IPS-NIHi7 (cell line): ENCODE data around the gene CSF3R.

Source experiments
- DNase-seq: peaks from one replicate; pipeline ENCODE4 v3.0.0; 2012; ENCODE audit warnings: mixed read lengths; ENCODE audit errors: extremely low spot score

The CSF3R gene

DNA sequence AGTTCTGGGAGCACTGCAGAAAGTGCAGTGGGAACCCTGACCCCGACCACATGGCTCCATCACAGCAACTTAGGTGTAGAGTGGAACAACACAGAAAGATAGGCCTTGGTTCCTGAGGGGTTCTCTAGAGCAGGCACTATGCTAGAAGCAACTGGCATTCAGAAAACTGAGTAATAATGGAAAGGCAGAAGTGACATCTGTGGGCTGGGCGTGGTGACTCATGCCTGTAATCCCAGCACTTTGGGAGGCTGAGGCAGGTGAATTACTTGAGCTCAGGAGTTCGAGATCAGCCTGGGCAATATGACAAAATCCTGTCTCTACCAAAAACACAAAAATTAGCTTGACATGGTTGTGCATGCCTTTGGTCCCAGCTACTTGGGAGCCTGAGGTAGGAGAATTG lies 23.8 kb downstream of the CSF3R start:
- no peak for DNase-seq

DNA sequence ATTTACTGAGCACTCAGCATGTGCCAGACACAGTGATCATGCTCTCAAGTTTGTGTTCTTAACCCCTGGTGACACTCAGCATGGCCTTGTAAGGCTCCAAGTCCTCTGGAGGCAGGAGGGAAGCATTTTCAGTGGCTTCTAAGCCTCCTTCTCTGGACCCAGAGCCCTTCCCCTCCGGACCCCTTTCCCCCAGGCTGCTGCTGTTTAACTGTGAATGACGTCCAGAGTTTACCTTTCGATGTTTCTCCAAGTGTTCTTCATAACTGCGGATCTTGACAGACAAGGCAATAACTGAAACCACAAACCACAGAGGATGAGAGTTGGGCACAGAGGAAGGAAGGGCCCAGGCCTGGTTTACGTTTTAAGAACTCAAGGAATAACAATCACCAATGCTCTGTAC lies 25.0 kb downstream of the CSF3R start:
- DNase-seq: no peak

DNA sequence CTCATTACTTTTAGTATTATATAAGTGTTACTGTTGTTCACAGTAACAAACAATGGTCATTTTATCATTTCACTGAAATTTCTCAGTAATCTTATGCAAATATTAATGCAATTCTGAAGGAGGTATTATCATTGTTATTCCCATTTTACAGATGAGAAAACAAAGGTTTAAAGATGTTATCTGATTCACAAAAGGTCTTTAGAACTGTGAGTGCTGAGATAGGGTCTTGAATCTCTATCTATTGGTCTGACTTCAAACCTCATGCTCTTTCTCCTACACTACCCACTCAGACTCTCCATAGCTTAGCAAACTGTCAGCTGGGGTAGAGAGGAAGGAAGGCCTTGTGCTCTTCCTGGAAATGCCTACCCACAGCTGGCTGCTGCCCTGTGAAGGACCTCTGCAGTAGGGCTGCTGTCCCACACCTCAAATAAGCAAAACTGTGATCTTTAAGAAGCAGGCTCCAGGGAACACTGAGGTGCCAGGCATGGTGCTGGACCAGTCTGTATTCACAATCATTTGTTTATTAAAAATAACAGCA lies 26.3 kb downstream of the CSF3R start:
- no peak for DNase-seq

DNA sequence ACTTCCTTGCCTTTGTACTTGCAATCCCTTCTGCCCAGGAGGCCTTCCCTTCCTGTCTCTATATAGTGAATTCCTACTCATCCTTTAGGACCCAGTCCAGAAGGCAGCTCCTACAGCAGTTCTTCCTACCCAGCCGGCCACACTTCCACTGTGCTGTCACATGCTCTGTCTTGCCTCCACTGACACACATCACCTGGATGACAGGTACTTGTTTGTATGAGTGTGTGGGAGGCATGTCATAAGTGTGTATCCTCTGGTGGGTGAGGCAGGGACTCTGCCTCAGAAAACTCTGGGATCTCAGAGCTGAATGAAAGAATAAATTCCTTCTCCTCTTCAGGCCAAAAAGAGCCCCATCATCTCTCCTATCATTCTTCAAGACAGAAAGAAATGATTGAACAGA lies 27.3 kb downstream of the CSF3R start:
- DNase-seq: no peak

DNA sequence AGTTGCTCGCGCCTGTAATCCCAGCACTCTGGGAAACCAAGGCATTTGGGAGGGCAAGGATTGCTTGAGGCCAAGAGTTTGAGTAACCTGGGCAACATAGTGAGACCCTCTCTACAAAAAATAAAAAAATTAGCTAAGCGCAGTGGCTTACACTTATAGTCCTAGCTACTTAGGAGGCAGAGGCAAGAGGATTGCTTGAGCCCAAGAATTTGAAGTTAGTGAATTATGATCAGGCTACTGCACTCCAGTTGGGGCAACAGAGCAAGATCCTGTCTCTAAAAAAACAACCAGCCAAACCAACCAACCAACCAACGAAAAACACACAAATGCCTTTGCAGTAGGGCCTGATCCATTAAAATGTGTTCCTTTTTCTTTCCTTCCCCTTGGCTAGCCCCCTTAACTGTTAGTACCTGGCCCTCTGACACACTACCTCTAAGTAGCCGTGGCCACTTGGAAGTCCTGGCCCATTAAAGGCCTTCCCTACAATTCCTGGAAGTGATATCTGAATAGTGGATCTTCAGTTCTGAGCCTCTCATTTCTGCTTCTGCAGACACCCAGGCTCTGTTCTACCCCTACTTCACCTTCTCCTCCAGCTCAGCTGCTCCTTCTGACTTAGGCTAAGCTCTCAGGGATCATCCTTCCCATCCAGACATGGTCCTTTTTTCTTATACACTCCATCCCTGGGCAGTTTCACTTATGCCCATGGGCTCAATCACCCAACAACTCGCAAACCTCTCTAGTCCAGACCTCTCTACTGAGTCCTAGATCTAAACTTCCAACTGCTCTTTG lies 28.9 kb downstream of the CSF3R start:
- DNase-seq: no peak

DNA sequence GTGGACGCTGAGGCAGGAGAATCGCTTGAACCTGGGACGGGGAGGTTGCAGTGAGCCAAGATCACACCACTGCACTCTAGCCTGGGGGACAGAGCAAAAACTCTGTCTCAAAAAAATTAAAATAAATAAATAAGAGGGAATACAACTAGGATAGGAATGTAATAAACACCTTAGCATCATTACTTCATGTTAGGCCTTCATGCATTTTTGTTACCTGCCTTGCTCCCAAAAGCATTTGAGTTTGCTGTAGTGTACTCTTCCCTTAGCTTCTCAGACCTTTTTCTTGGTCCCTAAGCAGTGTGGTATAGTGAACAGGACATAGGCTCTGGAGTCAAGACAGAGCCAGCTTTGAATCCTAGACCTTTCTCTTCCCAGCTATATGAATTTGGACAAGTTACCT lies 29.7 kb downstream of the CSF3R start:
- no peak for DNase-seq

DNA sequence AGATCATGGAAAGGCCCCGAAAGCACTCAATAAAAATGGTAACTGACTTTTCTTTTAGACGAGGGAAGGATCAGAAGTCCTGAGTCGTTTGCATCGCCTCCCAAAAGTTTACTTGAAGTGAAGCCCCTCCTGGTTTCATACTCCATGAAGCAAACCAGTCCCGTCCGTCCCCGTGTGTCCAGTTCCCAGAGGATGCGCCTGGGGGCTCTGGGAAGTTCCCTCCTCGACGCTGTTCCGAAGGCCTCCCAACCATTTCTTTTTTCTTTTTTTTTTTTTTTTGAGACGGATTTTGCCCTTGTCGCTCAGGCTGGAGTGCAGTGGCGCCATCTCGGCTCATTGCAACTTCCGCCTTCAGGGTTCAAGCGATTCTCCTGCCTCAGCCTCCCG lies 31.8 kb downstream of the CSF3R start:
- no peak for DNase-seq

DNA sequence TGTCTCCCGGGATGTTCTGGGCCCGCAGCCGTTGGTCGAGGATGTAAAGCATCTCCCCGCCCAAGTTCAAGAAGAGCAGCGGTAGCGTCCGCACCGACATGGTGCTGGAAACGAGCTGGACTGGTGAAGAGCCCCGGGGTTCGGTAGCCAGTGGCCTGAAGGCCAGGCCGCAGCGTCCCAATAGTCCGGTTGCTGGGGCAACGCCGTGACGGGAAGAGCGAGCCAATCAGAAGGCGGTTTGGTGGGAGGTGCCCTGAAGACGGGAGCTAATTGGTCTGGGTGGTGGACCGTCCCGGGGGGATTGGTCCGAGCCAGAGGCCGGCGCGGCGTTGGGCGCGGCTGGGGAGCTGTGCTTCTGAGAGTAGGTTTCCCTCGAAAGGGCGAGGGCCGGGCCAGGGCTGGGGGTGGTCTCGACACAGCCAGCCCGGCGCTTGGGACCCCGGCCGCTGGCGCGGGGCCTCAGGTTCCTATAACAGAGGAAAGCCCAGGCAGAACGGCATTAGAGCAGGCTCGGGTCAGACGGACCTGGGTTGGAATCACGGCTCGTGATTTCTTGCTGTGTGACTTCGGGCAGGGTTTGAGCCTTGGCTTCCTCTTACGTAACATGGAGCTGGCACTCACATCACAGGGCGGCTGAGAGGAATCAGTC lies 32.3 kb downstream of the CSF3R start, which contains the start of gene OSCP1:
OSCP1 (minus strand) TSS at position 182 of the 649 bp plus-strand sequence; CDS start at position 100, 82 bp downstream.
- DNase-seq: peak; percentile 100

DNA sequence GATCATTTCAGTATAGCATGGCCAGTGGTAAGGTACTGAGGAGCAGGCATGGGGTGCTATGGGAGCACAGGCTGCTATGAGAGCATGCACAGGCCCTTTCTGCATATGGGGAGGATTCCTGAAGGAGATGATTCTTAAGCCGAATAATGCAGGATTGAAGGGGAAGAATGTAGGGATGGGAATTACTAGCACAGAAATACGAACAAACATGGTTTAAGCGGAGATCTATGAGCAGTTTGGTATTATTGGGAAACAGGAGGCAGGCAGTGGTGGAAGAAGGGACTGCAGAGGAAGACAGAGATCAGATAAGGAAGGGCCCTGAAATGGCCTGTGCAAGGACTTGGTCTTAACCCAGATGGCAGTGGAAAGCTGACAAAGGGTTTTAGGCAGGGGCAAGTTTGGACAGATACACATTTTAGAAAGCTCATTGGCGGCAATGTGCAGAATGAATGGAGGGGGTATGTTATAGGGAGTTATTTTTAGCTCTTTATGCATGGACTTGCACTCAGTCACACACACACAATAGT lies 34.1 kb downstream of the CSF3R start:
- no peak for DNase-seq

DNA sequence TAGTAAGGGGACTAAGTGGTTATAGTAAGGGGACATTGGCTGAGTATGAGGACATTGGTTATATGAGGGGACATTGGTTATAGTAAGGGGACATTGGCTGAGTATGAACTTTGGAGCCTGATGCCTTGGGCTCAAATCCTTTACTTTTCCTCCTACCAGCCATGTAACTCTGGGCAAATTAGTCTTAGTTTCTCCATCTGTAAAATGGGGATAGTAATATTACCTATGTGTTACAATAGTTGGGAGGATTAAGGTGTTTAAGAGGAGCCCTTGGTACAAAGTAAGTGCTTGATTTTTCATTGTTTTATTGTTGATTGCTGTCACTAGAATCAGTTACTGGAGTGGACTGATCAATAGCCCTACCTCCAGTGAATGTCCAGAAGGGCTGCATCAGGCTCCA lies 35.3 kb downstream of the CSF3R start:
- no peak for DNase-seq

DNA sequence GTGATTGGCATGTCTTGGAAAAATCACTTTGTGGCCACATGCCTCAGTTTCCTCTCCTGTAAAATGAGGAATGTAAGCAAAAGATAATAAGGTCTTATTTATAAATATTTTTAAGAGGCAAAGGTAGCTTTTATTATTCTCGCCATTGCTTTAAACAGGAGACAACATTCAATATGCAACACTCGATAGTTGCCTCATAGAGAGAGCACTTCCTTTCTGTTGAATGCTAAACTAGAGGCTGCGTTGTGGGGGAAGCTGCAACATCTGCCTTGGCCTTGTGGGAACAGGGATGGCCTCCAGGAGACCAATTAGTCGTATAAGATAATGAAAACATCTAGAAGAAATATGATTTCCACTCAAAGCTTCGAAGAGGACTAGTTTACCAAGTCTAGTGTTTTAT lies 36.0 kb downstream of the CSF3R start:
- DNase-seq: no peak

DNA sequence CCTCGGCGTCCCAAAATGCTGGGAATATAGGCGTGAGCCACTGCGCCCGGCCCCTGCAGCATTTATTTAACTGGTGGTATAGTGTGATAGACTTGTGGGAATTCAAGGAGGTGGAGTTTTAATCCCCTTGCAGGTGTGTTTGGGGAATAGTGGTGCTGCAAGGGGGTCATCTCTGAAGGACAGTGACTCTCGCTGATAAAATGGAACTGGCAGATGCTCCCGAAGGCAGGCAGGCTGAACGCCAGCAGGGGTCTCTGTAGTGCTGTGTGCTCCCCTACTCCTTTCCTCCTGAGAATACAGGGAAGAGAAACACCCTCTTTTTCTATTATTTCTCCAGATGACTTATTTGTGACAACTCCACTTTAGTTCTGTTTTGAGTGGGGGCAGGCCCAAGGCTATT lies 36.4 kb downstream of the CSF3R start:
- DNase-seq: peak; percentile 69

DNA sequence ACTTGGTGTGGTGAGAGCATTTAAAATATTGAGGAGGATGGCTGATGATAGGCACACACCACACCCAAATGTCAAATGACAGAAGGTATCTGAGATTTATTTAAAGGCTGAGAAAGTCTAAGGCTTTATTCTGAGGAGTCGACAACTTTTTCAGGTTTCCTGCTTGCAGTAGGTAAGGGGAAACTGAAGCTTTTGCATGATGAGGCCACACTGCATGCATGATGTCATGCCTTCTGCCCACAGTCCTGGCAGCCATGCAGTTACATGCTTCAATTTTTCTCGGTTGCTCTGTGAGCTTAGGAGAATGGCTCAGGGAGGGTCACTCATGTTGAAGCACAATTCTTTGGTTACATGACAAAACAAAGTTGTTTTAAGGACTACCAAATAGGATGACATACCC lies 39.4 kb downstream of the CSF3R start:
- no peak for DNase-seq

DNA sequence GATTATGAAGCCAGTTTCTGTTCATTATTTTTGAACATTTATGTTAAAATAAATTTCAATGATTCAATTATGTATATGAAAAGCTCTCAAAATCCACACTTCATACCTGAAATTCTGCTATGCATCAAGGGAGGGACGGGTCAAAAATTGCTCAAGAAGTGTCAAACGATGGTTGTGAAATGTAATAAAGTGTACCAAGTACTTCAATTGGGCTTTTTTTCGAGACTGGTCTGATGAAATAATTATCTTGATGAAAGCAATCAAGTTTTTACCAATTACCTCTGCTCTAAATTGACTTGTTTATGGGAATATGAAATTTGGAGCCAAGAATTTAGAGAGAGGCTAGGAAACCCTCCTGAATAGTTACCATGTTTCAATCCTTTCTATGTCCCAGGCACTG lies 40.4 kb downstream of the CSF3R start:
- no peak for DNase-seq

DNA sequence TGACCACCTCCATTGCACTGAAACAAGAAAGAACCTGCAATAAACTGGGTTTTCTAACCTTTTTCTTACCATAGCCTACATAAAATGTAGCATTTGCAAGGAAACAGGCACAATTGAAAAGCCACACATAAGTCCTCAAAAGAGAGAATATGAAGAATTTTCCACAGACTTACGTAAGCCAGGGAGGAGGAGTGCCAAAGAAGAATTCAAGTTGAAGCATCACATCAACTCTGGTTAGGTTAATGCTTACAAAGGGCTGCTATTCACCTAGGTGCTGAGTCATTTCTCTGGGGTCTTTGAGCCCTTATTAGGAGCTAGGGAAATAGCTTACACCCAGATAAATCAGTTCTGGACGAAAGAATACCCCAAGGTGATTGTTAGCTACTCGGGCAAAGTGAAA lies 42.1 kb downstream of the CSF3R start:
- no peak for DNase-seq

DNA sequence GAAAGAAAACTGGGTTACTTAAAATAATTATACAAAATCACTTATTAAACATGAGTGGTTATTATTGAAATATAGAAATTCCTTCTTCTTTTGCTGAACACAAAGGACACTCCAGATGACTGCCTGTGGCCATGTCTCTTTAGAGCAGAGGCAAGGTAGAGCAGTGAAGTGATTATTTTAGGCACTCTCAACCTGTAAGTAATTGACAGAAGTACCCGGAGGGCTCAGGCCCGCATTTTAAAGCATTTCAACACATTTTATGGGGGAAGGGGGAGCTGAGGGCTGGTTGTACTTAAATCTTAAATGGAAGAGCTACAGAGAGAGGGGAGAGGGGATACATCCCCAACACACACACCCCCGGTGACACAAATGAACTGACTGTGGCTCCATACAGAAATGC lies 42.7 kb downstream of the CSF3R start:
- DNase-seq: no peak

DNA sequence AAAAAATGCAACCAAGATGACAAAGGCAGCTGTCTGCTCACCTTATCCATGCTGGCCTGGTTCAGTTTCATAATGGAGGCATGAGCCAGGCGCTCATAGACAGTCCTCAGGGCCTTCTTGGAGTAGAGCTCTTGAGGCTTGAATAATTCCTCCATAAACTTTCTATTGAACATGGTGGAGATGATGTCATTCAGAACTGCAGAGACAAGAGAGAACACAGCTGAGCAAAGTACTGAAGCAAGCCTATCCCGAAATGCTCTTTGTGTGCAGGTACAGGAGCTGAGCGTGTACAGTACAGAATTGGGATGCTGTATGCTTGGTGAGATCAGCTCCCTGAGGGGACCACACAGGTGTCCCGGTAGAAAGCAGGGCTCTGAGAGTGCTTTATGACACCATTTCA lies 44.0 kb downstream of the CSF3R start:
- no peak for DNase-seq

DNA sequence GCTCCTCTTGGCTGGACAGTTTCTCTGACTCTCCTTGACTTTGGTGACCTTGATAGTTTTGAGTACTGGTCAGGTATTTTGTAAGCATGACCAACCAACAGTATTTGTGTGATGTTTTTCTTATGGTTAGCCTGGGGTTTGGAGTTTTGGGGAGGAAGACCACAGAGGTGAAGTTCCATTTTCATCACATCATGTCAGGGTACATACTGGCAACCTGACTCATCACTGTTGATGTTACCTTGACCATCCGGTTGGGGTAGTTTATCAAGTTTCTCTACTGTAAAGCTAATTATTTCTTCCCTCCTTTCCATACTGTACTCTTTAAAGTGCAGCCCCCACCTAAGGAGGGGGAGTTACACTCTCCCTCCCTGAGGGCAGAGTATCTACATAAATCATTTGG lies 45.9 kb downstream of the CSF3R start:
- DNase-seq: no peak

DNA sequence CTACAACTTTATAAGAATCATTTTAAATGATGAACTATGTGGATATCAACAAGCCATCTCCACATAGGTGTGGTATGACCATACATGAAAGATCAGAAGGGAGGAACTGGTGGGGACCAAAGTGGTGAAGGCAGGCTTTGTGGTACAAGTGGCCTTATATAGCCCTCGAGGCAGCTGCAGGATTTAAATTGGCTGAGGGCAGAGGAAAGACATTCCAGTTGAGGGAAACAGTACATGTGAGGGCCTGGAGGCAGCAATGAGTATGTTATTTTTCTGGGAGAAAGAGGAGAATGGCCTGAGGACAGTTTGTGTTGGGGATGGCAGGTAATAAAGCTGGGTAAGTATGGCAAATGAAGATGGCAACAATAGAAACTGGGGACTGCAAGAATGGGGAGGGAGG lies 49.6 kb downstream of the CSF3R start:
- no peak for DNase-seq

DNA sequence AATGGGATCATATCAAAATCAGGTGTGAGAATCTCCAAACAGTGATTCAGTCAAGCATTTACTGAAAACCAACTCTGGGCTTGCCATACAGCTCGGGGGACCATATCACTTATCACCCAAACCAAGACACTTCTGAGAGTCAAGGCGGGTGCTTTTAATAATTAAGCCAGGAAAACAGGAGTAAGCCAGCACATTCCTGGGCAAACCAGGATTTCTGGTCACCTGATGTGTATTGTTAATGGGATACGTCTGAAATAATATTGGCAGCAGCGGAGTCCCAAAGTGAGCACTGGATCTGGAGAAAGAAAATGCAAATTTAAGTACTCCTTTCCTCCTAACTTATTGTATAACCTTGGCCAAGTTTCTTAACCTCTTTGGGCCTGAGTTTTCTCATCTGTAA lies 50.1 kb downstream of the CSF3R start:
- no peak for DNase-seq

DNA sequence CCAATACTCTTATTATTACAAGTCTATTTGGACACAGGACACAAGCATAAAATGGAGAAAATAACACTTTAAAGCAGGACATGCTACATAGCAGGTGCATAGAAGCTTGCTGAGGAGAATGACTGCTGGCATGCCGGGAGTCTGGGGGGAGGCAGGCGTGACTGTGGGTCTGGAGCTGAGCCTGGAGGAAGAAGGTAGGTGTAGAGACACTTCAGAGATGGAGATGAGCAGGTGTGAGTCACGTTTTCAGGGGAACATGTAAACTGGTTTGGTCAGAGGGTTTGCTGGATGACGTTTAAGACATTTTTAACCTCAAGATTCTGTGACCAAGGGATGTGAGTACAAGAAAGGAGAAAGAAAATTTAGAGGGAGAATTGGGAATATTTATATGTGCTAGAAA lies 56.9 kb downstream of the CSF3R start:
- no peak for DNase-seq

DNA sequence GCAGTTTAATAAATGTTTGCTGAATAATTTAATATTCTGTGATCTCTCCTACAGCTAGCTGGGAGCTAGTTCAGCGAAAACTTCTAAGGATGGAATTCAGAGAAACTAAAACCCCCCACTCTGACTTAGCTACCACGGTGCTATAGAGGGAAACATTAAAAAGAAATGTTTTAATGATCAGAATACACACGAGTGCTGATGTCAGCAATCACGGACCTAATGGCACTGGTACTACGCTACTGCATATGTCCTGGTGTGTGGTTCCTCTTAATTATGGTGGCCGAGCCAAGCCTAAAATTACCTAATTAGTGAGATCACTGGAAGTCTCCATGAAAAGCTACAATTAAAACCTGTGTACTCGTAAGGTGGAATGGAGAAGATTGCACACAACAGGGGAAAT lies 61.1 kb downstream of the CSF3R start:
- no peak for DNase-seq

DNA sequence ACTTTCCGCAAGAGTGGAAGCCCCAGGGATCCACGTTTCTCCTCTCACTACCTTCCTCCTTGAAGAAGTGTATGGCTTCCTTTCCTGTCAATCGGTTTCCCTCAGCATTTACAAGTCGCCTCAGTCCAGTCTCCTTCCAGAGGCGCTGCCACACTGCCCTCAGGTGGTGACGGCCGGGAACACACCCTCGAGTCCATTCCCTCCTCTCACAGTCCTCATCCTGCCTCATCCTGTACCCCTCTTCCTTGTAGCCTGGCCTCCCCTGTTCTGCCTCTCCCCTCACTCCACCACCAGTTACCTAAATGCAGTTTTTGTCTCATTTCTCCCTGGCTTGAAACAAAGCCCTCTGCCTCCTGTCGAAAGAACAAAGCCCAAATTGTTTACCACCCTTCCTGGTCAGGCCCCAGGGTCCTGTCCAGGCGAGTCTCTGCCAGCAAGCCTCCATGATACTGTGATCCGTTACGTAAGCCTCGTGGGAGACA lies 61.8 kb downstream of the CSF3R start:
- peak; percentile 90 for DNase-seq
